GM12874 (cell line): Measurements from ENCODE around the gene CELF1.

ENCODE experiments used
- TF ChIP-seq, protein P1 (sequence below): IDR thresholded peaks from 2 replicates; pipeline ENCODE4 v1.5.1; 2011; ENCODE audit warnings: low read depth, mild to moderate bottlenecking, control low read depth, low read length, moderate library complexity; ENCODE audit not compliant: insufficient read depth

The CELF1 gene

DNA sequence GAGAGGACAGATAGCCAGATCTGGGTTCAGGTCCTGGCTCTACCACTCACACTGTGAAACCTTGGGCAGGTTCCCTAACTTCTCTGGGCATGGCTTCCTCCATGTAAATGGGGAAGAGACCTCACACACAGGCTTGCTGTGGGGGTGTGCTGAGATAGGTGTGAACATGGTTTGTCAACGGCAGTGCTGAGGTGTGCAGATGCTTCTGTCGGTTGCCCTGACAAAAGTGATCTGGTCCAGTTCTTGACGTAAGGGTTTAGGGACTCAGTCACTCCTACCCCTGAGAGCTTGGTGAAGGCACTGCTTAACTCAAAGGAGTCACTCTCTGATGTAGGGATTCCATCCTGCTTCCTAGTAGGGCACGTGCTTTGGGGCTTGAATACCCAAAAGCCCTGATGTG, 39.3 kb upstream of the CELF1 start:
- TF ChIP-seq, protein P1, sequence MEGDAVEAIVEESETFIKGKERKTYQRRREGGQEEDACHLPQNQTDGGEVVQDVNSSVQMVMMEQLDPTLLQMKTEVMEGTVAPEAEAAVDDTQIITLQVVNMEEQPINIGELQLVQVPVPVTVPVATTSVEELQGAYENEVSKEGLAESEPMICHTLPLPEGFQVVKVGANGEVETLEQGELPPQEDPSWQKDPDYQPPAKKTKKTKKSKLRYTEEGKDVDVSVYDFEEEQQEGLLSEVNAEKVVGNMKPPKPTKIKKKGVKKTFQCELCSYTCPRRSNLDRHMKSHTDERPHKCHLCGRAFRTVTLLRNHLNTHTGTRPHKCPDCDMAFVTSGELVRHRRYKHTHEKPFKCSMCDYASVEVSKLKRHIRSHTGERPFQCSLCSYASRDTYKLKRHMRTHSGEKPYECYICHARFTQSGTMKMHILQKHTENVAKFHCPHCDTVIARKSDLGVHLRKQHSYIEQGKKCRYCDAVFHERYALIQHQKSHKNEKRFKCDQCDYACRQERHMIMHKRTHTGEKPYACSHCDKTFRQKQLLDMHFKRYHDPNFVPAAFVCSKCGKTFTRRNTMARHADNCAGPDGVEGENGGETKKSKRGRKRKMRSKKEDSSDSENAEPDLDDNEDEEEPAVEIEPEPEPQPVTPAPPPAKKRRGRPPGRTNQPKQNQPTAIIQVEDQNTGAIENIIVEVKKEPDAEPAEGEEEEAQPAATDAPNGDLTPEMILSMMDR = no peak

DNA sequence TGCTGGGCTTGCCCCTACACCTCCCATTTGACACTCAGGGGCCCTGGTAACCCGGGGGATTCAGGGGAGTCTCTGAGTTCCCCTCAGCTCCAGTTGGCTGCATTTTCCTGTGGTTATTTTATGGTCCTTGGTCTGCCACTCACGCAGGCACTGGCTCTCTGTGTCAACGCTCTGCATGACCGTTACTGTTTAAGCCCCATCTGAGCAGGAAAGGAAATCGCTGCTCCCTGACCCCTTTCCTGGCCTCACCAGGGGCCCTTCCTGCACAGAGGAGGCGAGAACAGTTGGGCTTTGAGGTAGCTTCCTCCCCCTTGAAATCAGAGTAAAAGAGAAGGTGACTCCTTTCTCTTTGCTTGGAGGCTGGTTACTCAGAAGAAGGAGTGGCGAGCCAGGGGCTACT, 38.8 kb upstream of the CELF1 start:
- TF ChIP-seq, protein P1 = no peak

DNA sequence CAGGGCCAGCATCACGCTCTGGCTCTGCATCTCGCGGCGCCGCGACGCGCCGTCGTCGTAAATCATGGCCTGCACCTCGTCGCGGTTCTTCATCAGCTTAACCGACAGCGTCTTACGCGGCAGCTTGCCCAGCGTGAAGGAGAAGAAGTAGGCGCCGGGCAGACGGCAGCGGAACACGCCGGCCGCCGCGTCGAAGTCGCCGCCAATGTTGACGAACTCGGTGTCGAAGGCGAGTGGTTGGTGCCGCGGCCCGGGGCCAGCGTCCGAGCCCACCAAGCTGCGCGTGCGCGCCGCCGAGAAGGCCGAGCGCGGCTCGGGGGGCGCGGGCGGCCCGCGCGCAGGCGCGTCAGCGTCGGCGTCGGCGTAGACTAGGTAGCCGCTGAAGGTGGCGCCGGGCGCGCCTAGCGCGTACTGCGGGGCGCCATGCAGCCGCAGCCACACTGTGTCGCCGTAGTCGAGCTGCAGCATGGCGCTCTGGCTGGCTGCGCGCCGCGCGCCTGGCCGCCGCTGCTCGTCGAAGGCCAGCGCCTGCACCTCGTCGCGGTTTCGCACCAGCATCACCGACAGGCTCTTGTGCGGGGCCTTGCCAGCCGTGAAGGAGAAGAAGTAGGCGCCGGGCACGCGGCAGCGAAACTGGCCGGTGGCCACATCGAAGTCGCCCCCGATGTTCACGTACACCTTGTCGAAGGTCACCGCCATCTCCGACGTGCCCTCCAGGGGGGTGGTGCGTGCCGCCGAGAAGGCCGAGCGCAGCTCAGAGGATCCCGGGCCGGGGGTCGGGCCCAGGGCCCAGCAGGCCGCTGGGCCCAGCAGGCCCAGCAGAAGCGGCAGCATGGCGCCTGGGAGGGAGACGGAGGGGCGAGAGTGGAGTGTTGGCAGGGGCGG, 37.3 kb upstream of the CELF1 start:
- TF ChIP-seq, protein P1 = no peak

DNA sequence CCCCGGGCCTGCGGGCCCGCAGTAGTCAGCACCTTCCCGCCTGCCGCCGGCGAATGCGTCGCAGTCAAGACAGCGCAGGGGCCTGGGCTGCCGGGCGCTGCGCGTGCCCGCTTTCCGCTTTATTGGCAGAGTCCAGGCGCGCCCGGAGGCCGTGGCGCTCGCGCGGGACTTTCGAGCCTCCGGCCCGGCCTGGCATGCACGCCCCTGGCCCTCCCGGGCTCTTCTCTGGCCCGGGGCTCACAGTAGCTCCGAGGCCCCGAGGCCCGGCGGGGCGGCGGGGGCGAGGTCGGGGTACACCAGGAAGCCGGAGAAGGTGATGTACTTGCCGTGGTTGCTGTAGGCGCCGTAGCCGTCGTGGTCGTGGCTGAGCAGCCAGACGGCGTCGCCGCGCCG, 36.6 kb upstream of the CELF1 start:
- TF ChIP-seq, protein P1 = no peak

DNA sequence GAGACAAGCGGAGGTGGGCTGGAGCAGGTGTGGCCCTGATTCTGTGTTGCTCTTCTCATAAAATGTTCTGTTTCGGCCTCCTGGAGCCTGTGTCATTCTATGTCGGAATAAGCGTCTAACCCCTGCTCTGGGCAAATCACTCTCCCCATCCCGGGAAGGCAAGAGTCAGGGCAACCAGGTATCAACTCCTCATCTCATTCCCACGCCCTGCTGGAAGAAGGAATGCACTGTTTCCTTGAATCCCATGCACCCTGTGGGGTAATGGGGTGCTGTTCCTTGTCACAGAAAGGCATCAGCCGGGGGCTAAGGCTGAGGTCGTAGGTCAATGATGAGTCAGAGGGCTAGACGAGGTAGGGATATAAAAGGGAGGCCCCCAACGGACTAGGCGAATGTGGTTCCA, 36.2 kb upstream of the CELF1 start:
- TF ChIP-seq, protein P1 = no peak

DNA sequence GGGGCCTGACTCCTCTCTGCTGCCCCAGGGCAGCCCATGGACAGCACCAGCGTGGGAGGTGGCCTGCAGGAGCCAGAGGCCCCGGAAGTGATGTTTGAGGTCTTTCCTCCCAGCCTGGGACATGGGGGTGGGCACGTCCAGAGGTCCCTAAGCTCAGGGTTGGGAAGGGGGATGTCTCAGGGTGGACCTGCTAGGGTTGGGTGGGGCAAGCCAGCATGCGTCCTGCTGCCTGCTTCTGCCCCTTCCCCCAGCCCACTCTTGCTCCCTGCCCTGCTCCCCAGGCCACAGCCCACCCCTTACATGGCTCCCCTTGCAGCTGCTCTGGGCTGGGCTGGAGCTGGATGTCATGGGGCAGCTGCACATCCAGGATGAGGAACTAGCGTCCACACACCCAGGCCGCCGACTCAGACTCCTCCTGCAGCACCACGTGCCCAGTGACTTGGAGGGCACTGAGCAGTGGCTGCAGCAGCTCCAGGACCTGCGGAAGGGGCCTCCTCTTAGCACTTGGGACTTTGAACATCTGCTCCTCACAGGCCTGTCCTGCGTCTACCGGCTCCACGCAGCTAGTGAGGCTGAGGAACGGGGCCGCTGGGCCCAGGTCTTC, 34.9 kb upstream of the CELF1 start:
- TF ChIP-seq, protein P1 = no peak

DNA sequence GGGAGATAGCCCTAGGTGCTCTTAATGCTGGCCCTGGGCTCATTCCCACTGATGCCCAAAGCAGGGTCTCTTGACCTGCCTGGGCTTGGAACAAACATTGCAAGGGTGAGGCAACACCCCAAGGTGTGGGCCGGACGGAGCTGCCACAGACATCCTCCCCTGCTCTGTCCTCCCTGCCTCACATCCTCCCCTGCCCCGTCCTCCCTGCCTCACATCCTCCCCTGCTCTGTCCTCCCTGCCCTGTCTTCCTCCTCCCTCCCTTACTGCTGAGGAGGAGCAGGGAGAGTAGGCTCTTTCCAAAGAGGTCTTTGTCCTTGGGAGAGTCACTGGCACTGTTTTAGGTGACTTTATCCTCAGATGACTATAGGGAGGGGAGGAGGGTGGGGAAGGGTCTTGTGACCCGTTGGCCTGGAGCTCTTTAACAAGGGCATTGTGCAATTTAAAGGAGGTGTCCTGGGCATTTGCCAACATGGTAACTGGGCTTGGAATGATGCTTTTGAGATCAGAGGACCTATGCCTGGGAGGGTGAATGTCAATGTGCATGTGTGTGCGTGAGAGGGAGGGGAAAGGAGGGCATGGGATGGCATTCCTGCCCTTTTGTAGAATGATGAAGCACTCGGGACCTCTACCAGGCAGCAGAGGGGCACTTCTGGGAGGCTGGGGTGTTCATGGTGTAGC, 34.2 kb upstream of the CELF1 start:
- TF ChIP-seq, protein P1 = no peak
